Measurements from ENCODE around the gene ABHD2.

ABHD2 gene

DNA sequence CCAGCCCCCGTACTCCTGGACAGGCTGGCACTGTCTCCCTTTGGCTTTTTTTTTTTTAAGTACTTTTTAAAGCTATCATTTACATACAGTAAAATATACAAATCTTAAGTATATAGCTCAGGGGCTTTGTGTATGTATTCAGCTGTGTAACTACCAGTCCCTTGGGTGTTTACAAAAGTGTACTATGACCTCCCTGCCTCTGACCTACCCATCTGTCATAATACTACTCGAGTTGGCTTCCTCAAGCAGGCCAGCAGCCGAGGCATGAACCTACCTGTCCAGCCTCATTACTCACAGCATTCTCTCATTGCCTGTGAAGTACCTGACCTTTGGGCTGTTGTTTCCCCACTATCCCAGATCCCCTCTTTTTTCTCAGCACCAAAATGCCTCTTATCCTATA lies 33.2 kb downstream of the ABHD2 start:
- no peak for DNase-seq

DNA sequence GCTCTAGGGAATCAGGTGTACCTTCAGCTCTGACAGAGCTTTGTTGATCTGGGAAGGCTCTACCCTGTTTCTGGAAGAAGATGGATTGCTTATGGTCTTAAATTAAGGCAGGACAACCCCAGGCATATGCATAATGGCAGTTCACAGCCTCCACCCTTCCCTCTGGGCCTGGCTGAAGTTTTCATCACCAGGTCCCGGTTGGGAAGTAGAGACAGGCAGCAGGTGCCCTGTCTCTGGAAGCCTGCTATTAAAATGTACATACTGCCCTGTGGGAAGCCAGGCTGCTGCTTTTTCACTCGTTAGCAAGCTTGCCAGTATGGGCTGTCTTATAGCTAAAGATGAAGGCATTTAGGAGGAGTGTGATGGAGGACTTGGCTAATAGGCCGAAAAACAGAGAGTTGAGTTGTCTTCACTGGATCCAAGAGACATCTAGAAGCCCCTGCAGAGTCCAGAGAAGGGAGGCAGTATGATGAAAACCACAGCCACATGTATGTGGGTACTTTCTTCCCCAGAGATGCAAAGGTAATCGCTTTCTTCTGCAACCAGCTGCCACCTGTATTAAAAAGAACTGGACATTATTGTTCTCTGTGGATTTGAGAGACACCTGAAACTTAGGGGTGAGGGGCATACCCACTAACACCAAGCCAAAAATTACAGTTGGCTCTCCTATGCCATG lies 34.4 kb downstream of the ABHD2 start:
- no peak for DNase-seq

DNA sequence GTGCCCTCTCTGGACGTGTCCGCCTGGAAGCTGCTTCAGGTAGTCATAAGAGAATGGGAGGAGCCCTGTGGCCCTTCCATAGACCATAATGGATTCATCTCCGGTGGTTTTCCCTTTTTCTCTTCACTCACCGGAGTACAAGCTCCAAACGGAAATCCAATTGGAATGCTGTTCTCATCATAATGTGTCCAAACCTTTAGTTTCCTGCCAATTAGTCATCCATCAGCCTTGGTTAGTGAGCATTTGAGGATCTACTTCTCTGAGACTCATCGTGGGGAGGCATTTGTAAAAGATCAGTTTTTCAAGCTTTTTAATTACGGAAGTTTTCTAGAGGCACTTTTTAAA lies 34.9 kb downstream of the ABHD2 start:
- DNase-seq: no peak

DNA sequence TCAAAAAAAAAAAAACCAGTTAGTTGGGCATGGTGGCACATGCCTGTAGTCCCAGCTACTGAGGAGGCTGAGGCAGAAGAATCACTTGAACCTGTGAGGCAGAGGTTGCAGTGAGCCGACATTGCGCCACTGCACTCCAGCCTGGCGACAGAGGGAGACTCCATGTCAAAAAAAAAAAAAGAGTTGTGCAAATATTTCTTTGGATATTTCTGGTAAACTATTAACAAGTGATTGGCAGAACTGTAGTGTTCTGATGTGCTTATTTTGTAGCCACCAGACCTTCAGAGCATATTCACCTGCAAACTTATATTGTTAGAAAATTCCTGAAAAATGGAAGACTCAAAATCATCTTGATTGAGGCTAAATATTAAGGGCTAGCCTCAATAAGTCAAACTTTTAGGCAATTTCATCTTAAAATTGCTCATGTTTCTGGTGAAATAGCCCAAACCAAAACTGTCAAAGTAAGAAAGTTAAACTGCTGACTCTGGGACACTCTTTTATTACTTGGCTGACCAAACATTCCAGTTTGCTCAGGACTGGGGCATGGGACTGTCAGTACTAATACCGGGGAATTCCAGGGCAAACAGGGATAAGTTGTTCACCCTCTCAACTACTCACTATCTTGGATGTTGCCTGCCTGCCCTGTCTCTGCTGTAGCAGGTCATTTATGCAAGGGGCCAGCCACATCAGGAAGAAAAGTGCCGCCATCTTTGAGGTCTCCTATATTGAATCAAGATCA lies 37.0 kb downstream of the ABHD2 start:
- no peak for DNase-seq

DNA sequence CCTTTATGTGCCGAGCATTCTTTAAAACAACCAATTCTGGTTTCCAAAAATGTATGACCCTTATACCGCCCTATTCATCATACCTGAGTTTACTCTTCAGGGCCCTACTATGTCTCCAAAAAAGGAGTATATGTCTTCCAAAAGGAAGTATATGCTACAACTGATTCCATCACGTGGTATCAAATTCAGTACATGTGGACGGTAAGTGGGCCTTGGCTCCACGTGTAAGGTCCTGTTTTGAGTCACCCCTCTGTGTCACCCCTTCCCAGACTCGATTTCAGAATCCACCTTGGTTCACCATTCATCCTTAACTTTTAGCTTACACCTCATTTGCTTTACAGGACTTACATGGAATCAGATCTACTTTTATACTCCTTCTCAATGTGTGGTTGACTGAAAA lies 37.8 kb downstream of the ABHD2 start:
- DNase-seq: no peak

DNA sequence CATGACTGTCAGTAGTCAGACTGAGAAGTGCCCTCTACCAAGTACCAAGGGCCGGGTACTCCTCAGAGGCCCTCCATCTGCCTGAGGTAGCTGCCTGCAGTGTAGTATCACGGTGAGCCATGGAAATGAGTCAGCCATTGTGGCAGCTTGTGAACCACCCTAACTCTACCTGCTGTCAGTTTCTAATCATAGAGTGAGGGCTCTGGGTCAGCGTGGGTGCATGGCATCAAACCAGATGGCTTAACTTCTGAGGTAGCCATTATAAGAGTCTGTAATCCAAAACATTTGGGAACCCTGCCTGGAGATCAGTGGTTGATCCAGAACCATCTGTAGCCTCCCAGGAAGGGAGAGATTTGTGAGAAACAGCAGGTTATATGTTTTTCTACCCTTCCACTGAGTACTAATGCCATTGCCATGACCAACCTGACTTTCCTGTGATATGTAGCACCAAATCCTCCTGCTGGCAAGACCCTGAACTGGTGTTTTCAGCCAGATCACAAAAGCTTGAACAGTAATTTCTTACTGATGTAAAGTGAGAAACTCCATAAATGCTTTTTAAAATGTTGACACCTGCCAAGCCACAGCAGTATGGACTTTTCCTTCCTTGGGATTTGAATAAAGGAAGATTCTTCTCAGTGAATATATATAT lies 38.9 kb downstream of the ABHD2 start:
- no peak for DNase-seq

DNA sequence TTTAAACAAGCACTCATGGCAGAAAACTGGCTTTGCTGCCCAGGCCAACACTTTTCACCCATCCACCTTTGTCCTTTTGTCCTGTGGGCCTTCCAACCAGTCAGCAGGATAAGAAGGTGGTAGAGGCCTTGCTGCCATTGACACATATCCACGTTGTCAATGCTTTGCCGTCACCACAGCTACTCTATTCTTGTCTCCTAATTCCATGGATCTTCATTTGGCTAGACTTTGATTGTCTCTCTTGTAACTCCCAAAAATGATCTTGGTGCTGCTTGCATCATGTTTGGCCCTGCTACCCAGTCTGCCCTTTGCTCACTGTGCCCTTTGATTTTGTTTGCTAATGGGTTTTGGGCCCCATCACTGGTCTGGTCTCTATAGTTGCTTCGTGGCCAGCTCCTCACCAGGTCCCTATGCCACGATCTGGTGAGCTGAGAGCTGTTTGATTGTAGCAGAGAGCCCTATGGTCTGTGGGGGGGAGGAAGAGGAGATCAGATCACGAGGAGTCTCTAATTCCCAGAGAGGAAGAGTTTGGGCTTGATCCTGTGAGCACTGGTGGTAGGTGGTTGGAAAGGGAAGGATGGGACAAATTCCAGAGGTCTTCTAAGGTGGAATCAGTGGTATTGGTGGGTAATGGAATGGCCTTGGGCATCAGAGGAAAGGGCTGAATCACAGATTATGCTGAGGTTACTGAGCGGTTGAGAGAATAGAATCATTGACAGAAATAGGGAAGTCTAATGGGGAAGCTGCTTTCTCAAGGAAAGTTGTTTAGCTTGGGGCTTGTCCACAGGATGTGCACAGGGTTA lies 40.3 kb downstream of the ABHD2 start:
- DNase-seq: peak; percentile 66

DNA sequence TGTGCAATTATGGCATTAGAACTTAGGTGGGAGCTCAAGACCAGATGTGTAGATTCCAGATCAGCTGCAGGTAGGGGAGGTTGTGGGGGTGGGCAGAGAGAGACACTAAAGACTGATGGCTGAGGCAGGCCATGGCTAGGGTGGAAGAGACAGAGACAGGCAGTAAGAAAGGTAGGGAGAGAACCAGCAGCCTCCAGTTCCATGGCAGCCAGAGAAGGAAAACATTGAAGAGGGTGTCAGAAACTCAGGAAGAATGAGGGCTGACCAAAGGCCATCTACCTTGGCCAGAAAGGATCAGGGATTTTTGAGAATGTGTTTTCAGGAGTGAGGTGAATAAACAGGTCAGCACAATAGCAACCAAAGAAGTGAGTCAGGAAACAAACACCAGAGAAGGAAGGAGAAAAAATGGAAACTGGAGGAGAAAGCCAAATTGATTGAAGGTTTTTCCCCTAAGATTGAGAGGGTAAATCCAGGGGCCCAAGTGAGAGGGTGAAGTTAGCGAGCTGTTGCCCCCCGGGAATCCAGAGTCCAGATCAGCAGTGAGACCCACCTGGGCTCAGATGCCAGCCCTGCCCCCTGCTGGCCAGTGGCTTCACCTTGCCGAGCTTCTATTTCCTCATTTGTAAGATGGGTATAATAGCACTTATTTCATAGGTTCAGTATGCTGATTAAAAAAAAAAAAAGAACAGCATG lies 41.0 kb downstream of the ABHD2 start:
- DNase-seq: no peak

DNA sequence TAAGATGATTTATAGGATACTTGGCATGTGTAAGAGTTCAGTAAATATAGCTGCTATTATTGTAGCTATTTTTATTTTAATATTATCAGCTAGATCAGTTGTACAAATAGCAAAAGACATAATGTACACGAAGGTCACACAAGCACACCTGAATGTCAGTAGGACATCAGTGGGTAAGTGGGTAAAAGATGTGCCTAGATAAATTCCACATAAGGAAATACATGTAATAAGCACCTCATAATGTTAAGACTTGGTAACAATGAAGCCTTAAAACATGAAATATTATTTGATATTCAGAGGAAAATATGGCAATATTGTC lies 41.5 kb downstream of the ABHD2 start:
- DNase-seq: no peak

DNA sequence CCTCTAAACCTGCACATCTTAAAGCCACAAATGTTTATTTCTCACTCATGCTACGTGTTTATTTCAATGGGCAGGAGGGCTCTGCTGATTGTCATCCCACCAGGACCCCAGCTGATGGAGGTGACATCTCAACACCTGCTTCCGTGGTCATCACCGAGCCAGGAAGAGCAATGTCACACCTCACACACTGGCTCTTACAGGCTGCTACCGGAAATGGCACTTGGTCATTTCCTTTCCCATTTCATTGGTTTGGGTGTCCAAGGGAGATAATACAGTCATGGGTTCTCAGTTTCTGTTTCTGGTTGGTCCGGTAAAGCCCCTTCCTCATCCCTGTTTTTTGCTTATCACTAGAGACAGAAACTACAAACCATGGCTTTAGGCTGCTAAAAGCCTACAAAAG lies 41.9 kb downstream of the ABHD2 start:
- DNase-seq: peak; percentile 79

DNA sequence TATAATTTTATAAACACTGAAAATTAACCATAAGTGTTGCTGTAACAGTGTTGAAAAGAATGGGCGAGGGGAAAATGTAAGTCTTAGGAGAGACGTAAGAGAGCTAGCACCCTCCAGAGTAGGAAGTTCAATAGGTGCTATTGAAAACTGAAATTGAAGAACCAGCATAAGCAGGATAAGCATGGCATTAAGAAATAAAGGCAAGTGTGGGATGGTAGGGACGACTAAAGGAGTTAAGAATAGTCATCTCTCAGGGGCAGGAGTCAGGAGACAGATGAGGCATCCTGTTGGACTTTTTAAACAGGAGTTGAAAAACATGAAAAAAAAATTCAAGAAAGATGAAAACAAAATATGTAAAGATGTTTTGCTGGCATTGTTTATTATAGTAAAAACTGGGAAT lies 43.5 kb downstream of the ABHD2 start:
- peak; percentile 72 for DNase-seq

DNA sequence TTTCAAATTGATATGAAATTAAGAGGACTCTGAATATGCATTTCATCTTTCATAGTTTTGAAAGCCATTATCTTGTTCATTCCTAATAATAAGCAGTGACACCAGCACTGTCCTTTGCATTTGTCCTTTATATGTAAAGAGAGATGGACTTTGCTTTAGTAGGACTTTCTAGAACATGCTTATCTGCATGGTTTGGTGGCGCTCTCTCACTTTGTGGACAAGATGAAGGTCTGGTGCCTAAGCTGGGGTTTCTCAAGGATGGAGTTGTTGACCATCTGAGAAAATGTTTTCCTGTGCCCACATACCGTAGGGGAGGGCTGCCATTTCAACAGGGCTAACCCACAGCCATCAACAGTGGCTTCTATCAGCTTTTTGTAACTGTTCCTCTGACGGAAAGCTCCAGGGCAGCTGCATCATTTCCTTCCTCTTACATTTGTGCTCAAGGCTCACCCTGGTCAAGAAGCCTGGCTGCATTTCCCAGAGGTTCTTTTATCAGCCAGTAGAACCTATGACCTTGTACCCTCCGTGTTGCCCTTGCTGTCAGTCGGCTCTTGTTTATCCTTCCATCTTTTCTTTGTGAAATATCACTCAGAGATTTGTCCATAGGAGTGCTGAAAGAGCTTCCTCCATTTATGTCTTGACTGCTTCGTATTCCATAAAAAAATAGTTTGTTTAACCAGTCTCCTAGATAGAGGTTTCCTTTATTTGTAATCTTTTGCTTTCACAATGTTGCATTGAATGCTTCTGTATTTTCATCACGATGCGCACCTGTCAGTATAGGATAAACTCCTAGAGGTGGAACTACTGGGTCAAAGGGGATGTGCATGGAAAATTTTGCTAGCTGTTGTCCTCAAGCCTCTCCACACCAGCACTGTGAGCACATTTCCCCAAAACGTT lies 44.6 kb downstream of the ABHD2 start:
- peak; percentile 79 for DNase-seq

DNA sequence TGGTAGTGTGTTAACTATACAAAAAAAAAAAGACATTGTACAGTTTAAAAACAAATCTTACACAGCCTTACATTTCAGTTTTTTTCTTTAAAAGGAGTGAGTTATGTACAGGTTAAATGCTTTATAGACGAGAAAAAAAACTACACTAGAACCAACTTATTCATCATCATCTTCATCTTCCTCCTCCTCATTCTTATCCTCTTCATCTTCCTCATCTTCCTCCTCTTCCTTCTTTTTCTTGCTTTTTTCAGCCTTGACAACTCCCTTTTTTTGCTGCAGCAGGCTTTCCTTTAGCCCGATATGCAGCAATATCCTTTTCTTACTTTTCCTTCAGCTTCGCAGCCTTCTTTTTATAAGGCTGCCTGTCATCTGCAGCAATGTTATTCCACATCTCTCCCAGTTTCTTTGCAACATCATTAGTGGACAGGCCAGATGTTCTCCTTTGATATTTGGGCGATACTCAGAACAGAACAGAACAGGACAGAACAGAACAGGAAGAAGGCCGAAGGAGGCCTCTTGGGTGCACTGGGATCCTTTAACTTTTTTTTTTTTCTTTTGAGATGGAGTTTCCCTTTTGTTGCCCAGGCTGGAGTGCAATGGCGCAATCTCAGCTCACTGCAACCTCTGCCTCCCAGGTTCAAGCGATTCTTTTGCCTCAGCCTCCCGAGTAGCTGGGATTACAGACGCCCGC lies 47.3 kb downstream of the ABHD2 start:
- DNase-seq: peak; percentile 61

DNA sequence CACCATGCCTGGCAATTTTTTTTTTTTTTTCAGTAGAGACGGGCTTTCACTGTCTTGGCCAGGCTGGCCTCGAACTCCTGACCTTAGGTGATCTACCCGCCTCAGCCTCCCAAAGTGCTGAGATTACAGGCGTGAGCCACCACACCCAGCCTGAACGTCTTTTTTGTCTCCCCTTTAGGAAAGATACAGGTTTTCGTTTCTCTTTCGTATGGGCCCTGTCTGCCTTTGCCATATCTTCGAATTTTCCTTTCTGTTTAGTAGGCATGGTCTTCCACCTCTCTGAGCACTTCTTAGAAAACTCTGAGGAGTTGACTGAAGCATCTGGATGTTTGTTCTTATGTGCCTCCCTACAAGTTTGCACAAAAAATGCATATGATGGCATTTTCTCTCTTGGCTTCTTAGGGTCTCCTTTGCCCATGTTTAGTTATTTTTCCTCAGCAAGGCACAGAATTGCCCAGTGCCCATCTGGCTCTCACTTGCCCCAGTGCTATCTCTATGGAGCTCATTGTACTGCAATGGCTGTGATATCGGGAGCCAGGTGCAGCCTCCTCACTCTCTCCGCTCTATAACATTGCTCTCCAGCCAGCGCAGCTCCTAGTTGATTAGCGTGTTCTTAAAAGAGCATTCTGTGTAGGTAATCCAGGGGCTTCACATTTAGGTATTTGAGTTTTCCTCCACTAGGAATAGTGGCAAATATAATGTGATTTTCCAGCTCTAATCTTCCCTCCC lies 48.0 kb downstream of the ABHD2 start:
- peak; percentile 39 for DNase-seq

DNA sequence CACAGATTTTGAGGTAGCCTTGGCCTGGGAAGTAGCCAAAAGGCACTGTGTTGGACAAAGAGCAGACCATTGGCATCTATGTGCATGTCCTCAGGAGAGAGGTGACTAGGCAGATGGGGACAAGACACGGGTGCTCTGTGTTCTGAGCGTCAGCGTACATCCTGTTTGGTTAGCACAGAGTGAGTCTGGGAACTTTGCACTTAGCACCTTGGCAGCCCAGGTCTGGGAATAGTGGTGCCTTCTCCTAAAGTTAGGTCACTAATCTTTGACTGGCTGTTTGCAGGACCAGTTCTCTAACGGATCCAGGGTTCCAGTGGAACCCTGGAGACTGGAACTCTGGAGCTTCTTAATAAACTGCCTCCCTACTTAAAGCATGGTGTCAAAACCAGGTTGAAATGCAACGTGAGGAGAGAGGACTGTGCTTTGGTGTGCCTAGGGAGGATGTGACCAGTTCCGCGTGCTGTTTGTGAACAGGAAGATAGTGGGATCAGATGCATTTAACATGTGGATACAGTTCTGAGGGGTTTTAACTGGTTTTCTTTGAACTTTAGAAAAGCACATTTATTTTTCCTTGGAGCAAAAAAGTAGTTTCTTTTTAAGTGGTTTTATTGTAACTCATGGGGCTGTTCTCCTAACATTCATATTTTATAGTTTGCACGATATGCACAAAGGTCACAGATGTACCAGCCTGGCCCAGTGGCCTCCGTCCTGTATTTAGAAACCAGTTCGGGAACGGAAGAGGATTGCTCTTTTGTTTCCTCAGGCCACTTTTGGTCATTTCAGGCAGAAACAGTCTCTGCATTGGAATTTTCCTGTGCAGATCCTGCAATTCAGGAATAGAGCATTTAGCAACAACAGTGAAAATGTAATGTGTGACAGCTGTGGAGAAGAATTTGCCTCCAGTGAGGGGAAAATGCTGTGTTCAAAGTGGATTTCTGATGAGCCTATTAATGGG lies 48.8 kb downstream of the ABHD2 start:
- no peak for DNase-seq

DNA sequence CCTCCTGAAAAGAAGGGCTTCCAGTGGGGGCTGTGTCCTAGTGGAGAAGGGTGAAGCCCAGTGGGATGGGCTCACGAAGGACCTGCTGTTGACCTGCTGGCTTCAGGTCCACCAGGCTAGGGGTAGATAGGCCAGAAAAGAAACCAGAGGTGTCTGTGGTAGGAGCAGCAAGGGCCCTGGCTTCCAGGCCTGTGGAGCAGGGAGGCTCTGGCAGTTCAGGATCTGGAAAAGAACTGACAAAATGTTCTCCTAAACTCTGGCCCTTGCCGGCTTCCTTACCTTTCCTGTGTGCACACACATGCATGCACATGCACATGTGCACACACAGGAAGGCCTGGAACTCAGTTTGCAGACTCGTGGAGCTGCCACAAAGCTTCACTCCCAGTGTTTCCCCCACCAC lies 49.7 kb downstream of the ABHD2 start:
- no peak for DNase-seq

DNA sequence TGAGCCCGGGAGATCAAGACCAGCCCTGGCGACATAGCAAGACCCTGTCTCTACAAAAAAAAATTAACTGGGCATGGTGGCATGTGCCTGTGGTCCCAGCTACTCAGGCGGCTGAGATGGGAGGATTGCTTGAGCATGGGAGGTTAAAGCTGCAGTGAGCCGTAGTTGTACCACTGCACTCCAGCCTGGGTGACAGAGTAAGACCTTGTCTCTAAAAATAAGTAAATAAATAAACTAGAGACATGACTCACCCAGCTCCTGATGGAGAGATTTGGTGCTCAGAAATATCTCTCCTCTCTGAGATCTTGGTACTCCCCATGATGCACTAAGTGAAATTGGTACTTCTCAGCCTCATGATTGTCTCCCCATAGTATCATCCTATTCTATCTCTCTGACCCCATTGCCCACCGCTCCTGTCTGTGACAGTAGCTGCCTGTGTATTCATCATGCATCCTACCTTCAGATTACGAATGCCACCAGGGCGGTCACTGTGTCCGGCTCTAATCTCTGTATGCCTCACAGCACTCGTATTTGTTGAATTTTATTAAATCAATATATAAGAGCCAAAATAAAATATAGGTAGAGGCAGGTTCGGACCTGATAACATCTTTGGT lies 50.9 kb downstream of the ABHD2 start:
- DNase-seq: no peak

DNA sequence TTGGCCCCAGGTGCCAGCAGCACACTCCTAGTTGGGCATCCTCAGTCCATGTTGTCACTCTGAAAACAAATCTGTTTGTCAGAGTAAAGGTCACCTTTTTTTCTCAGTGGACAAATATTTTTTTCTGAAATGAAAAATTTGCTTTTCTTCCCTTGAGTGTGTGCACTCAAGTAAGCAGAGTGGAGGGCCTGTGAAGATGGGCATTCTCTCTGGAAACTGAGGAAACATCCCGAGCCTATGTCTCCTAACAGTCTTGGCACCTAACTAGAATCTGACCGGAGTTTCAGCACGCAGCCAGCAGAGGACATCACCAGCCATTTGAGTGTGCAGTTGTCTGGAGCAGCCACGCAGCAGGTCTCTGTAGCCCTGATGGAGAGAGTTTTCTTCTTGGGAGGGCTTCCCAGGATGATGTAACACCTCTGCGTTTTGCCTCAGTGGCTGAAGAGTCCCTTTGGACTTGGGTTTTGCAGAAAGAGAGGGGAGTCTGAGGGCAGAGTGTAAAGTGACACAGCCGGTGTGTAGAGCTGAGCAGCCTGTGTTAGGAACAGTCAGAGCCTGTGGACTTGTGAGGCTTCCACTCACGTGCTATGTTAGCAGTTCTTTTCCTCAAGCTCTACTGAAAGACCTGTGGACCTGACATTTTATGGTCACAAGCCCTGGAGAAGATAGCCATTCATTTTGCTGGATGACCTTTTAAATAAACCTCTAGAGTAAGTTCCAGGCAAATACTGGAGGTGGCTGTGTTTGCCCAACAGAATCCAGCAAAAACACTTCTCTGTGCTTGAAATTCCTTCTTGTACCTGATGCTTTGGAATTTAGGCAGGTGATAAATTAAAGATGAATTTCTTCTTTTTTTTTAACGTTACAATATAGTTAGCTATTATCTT lies 51.6 kb downstream of the ABHD2 start:
- no peak for DNase-seq
